NCI-H2196 treated with DMSO at 0.1 percent for 48 hours (cell line): ENCODE data around the gene UQCRHL.

Source experiments
- DNase-seq: peaks from one replicate; lab custom pipeline; 2025; ENCODE audit not compliant: unreplicated experiment; lab: John Stamatoyannopoulos, UW

Gene UQCRHL

GRCh38 chr1:15758953-15759661 lies 48.3 kb downstream of the UQCRHL start:
- DNase-seq = no peak

GRCh38 chr1:15758343-15758931 lies 49.0 kb downstream of the UQCRHL start, which contains the start of gene FBLIM1:
Gene FBLIM1, plus strand, starts transcription at chr1:15758795. Its CDS starts 6,189 bp downstream, at chr1:15764984.
- no peak for DNase-seq

- no peak for DNase-seq
These were observed 49.7 kb downstream of the UQCRHL start for GRCh38 chr1:15757575-15758342.
